Ishikawa (cell line): Measurements from ENCODE around the gene FADS2.

Experiments
- CEBPB ChIP-seq: IDR thresholded peaks from 2 replicates; pipeline ENCODE4 v1.6.1; 2012
- CREB1 ChIP-seq: IDR thresholded peaks from 2 replicates; pipeline ENCODE4 v1.6.1; 2012; ENCODE audit warnings: low read depth
- EP300 ChIP-seq: IDR thresholded peaks from 2 replicates; pipeline ENCODE4 v1.6.1; 2012; ENCODE audit warnings: borderline replicate concordance
- MAX ChIP-seq: IDR thresholded peaks from 2 replicates; pipeline ENCODE4 v1.6.1; 2012
- REST ChIP-seq: IDR thresholded peaks from 2 replicates; pipeline ENCODE4 v1.6.1; 2012; ENCODE audit warnings: low read depth, mild to moderate bottlenecking
- TAF1 ChIP-seq: IDR thresholded peaks from 2 replicates; pipeline ENCODE4 v1.6.1; 2012; ENCODE audit warnings: low read depth, mild to moderate bottlenecking

- TF ChIP-seq REST (no peak), MAX (no peak), TAF1 (no peak), CEBPB (no peak), CREB1 (no peak), EP300 (no peak)
Measured at GRCh38 chr11:61874853-61875252, 46.8 kb downstream of the FADS2 start.
